Body of pancreas (tissue), 4 donors: ENCODE data around the gene FAM50A.

Experiments
- CTCF ChIP-seq, 7 experiments: fragments of 450-650 bp in 4 of 7; fragments of 200-600 bp in 3 of 7; sonication (generic) in 3 of 7; IDR thresholded peaks; one replicate each; pipeline ENCODE4 v1.5.1; 2016 to 2019; ENCODE audit warnings: antibody characterized with exemption in 7 of 7
- POLR2A ChIP-seq, 3 donors: fragments of 450-650 bp; IDR thresholded peaks; one replicate each; pipeline ENCODE4 v1.6.1; 2016; ENCODE audit warnings: antibody characterized with exemption in 3 of 3, mild to moderate bottlenecking in 2 of 3

GRCh38 chrX:154463611-154464220 is 19.8 kb downstream of the FAM50A start:
- no peak for TF ChIP-seq CTCF (IDR thresholded peaks at IDR 0.05)
- TF ChIP-seq POLR2A (IDR thresholded peaks at IDR 0.05): no peak
